ENCODE data around the gene CEP131. TPM values are rescaled to one million over a fixed set of nuclear protein-coding genes. Genes with fewer than 3 reads are reported as not detected.

The CEP131 gene
- total RNA-seq, 1 donor from 2014 or later: 35.1 TPM

DNA sequence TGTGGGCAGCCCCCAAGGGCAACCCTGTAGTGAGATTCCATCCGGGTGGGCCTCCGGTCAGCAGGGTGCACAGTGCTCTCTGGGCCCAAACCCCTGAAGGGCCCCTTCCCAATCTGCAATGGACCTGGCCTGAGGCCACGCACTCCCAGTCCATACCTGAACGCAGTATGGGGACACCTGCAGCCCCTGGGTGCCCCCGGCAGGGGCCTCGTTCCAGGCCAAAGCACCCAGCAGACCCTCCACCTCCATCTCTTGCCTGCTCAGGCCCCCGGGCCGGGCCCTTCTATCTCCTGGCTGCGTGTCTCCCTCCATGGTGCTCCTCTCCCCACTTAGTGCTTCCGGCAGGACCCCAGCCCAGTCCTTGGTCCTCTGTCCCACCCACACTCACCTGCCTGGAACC is 39.4 kb downstream of the CEP131 start:
- H3K36me3 Mint-ChIP-seq (ENCODE audit: unreplicated experiment): no peaks in the 10 kb centered on the region
- H3K4me3 Mint-ChIP-seq (ENCODE audit: unreplicated experiment): no peak overlapping the region
- H3K27me3 Mint-ChIP-seq (ENCODE audit: unreplicated experiment): peaks cover 4% of the 10 kb centered on the region

DNA sequence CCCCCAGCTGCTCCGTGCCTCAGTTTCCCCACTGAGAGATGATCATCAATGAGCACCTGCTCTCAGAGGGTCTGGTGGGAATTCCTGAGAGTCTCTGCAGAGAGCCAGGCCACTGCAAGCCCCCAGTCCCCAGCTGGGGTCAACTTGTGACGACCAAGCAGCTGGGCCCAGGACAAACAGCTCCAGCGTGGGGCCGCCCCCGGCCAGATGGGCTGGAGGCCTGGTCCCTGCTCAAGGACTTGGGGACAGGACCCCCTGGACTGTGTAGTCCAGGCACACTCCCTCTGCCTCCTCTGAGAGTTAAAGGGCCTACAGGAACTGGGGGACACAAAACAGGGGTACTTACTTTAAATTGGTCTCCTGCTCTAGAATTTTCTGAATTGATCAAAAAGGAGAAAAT is 40.2 kb downstream of the CEP131 start:
- Mint-ChIP-seq H3K9me3 (ENCODE audit: unreplicated experiment) (no peaks in the 10 kb centered on the region), H3K27me3 (ENCODE audit: unreplicated experiment) (peaks cover 4% of the 10 kb centered on the region), H3K36me3 (ENCODE audit: unreplicated experiment) (no peaks in the 10 kb centered on the region), H3K4me1 (ENCODE audit: low read depth, unreplicated experiment) (peaks cover 8% of the 10 kb centered on the region), H3K4me3 (ENCODE audit: unreplicated experiment) (no peak overlapping the region), H3K27ac (ENCODE audit: unreplicated experiment) (no peak overlapping the region)
- TF ChIP-seq, protein P1, sequence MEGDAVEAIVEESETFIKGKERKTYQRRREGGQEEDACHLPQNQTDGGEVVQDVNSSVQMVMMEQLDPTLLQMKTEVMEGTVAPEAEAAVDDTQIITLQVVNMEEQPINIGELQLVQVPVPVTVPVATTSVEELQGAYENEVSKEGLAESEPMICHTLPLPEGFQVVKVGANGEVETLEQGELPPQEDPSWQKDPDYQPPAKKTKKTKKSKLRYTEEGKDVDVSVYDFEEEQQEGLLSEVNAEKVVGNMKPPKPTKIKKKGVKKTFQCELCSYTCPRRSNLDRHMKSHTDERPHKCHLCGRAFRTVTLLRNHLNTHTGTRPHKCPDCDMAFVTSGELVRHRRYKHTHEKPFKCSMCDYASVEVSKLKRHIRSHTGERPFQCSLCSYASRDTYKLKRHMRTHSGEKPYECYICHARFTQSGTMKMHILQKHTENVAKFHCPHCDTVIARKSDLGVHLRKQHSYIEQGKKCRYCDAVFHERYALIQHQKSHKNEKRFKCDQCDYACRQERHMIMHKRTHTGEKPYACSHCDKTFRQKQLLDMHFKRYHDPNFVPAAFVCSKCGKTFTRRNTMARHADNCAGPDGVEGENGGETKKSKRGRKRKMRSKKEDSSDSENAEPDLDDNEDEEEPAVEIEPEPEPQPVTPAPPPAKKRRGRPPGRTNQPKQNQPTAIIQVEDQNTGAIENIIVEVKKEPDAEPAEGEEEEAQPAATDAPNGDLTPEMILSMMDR (IDR thresholded peaks at IDR 0.05; ENCODE audit: partially characterized antibody, unreplicated experiment): no peak
- no peak for DNase-seq

More for the DNA sequence above, 39.4 kb downstream of the CEP131 start:
- H3K4me1 Mint-ChIP-seq (ENCODE audit: low read depth, unreplicated experiment): peaks cover 8% of the 10 kb centered on the region
- no peaks in the 10 kb centered on the region for H3K9me3 Mint-ChIP-seq (ENCODE audit: unreplicated experiment)
- no peak overlapping the region for H3K27ac Mint-ChIP-seq (ENCODE audit: unreplicated experiment)
- DNase-seq: no peak
- TF ChIP-seq, protein P1 (IDR thresholded peaks at IDR 0.05; ENCODE audit: partially characterized antibody, unreplicated experiment): no peak

GRCh38 chr17:81181811-81182185 is 41.0 kb downstream of the CEP131 start:
- H3K4me1 Mint-ChIP-seq (ENCODE audit: low read depth, unreplicated experiment): peaks cover 8% of the 10 kb centered on the region
- DNase-seq: no peak
- no peak overlapping the region for H3K4me3 Mint-ChIP-seq (ENCODE audit: unreplicated experiment)
- H3K36me3 Mint-ChIP-seq (ENCODE audit: unreplicated experiment): no peaks in the 10 kb centered on the region
- H3K27me3 Mint-ChIP-seq (ENCODE audit: unreplicated experiment): peaks cover 4% of the 10 kb centered on the region
- H3K9me3 Mint-ChIP-seq (ENCODE audit: unreplicated experiment): no peaks in the 10 kb centered on the region
- no peak overlapping the region for H3K27ac Mint-ChIP-seq (ENCODE audit: unreplicated experiment)
- TF ChIP-seq, protein P1 (IDR thresholded peaks at IDR 0.05; ENCODE audit: partially characterized antibody, unreplicated experiment): no peak

DNA sequence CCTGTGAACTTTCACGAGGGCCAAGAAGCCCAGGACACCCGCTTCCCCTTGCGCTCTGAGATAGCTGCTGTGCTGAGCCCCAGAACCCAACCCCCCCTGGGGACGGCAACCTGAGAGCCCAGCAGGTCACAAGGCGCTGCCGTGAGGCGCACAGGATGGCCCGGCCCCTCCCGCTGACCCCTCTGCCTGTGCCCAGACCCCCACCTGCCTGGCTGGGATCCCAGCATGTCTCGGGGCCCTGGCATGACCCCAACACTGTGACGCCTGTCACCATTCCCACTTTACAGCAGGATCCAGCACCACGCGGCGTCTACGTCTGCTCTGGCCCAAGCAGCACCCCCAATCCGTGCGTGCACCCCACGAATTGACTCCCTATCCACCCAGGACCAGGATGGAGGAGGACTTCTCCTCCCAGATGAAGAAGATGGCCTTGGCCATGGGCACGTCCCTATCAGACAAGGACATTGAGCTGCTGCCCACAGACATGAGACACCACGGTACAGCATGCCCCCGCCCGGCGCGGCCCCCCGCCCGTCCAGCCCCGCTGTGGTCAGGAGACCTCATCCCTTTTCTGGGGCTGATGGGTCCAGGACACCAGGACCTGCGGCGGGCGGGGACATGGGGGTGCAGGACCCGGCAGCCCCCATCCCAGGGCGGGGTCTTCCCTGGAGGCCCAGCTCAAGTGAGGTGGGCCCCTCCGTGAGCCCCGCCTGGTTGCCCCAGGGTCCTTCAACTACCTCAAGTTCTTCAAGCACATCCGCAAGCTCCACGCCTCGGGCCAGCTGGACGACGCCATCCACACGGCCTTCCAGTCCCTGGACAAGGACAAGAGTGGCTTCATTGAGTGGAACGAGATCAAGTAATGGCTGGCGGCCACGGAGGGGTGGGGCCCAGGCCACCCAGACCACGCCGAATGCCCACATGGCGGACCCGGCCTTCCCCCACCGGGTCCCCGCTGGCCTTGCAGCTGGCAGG is 41.6 kb downstream of the CEP131 start:
- Mint-ChIP-seq H3K9me3 (ENCODE audit: unreplicated experiment) (peaks cover 2% of the 10 kb centered on the region), H3K27me3 (ENCODE audit: unreplicated experiment) (peaks cover 4% of the 10 kb centered on the region), H3K4me3 (ENCODE audit: unreplicated experiment) (no peak overlapping the region), H3K4me1 (ENCODE audit: low read depth, unreplicated experiment) (peaks cover 8% of the 10 kb centered on the region), H3K27ac (ENCODE audit: unreplicated experiment) (no peak overlapping the region), H3K36me3 (ENCODE audit: unreplicated experiment) (no peaks in the 10 kb centered on the region)
- no peak for DNase-seq
- TF ChIP-seq, protein P1 (IDR thresholded peaks at IDR 0.05; ENCODE audit: partially characterized antibody, unreplicated experiment): no peak

DNA sequence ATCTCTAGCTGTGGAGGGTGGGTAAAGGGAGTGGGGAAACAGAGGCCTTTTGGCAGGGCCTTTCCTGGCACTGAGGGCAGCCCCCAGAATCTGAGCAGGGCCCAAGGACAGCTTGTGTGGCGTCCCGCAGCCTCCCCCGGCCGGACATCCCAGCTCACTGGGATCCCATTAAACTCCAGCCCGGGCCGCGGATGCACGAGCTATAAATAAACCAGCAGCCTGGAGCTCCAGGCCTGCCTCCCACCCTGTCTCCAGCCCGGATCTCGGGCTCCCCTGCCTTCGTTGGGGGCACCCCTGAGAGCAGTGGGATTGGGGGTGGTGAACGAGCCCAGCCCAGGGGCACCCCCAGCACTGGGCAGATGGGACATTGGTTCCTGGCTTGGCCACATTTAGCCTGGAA is 42.9 kb downstream of the CEP131 start:
- TF ChIP-seq, protein P1 (IDR thresholded peaks at IDR 0.05; ENCODE audit: partially characterized antibody, unreplicated experiment): no peak
- peaks cover 11% of the 10 kb centered on the region for H3K36me3 Mint-ChIP-seq (ENCODE audit: unreplicated experiment)
- peaks cover 4% of the 10 kb centered on the region for H3K4me1 Mint-ChIP-seq (ENCODE audit: low read depth, unreplicated experiment)
- peaks cover 8% of the 10 kb centered on the region for H3K9me3 Mint-ChIP-seq (ENCODE audit: unreplicated experiment)
- no peak for DNase-seq
- no peak overlapping the region for H3K27ac Mint-ChIP-seq (ENCODE audit: unreplicated experiment)
- no peak overlapping the region for H3K4me3 Mint-ChIP-seq (ENCODE audit: unreplicated experiment)
- no peaks in the 10 kb centered on the region for H3K27me3 Mint-ChIP-seq (ENCODE audit: unreplicated experiment)
